RWPE1 (cell line): ENCODE data around the gene MPV17.
A peak's percentile ranks its signal among the peaks of the same experiment; 100 is the strongest.

Source experiments
- CTCF ChIA-PET: fragments of 350-600 bp; sonication (Branson Sonifier 250); formaldehyde crosslinking; extraction: SDS; loops from one replicate; lab custom pipeline; 2021; lab: Yijun Ruan, JAX
- POLR2A ChIA-PET: fragments of 400-600 bp; formaldehyde crosslinking; extraction: SDS; loops from one replicate; lab custom pipeline; 2020; ENCODE audit warnings: antibody characterized with exemption; ENCODE audit not compliant: low non-redundant PET; lab: Yijun Ruan, JAX
- DNase-seq: peaks from one replicate; pipeline ENCODE4 v3.0.0; 2012; ENCODE audit warnings: low spot score
- H3K27ac ChIP-seq: fragments of 450-650 bp; 2 replicates; pipeline ENCODE4 v1.5.1; 2017
- CTCF ChIP-seq: fragments of 450-650 bp; conservative IDR thresholded peaks from 2 replicates; pipeline ENCODE4 v1.5.1; 2017; ENCODE audit warnings: low read depth, mild to moderate bottlenecking

Gene MPV17

DNA sequence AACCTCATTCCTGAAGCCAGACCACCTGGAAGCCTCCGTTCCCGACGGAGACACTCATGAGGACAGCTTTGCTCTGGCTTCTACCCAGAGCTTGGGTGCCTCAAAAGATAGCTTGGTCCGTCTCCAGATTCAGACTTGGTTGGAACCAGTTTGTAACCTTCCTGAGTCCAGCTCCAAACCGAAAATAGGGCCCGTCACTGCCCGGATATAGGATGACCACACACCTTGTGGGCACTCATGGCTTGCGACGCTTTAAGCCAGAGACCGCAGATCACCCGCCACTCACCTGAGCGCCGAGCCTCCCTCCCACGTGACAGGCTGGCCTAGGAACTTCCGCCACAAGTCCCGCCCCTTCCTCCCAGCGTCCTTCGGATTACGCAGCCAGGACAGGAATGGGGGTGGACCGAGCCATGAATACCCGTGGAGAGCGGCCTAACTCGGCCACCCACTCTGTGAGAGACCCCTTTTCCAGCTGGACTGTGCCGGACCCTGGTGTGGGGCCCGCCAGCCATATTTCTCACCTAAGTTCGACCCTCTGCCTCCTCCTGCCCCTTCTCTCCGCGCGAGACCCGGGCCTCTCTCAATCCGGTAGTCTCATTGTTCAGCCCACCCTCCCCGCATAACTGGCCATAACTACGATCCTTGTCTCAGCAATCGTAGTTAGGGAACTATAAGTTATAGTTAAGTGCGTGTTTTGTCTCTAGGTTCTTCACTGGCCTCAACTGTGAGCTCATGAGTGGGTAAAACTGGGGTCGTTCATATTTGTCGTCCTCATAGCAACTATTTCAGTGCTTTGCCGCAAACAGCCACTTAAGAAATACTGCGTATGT lies at the start of gene MPV17:
Gene MPV17, minus strand, starts transcription at position 332 of the 830 bp plus-strand sequence. CDS start 580 bp downstream, outside the sequence.
- ChIA-PET CTCF (interaction anchor here (0.6 to 1.0 kb wide), 3 partner anchors 11 to 33 kb away, joined by 3 to 4 read pairs (median 3); no protein-coding TSS in a partner anchor), POLR2A (interaction anchor here (0.5 to 0.9 kb wide), 2 partner anchors 233 to 236 kb away, joined by 3 read pairs; no protein-coding TSS in a partner anchor)
- H3K27ac ChIP-seq, result peak within 1 kb of the TSS; percentile 85
- peak; percentile 97 for DNase-seq
- no peak for TF ChIP-seq CTCF

DNA sequence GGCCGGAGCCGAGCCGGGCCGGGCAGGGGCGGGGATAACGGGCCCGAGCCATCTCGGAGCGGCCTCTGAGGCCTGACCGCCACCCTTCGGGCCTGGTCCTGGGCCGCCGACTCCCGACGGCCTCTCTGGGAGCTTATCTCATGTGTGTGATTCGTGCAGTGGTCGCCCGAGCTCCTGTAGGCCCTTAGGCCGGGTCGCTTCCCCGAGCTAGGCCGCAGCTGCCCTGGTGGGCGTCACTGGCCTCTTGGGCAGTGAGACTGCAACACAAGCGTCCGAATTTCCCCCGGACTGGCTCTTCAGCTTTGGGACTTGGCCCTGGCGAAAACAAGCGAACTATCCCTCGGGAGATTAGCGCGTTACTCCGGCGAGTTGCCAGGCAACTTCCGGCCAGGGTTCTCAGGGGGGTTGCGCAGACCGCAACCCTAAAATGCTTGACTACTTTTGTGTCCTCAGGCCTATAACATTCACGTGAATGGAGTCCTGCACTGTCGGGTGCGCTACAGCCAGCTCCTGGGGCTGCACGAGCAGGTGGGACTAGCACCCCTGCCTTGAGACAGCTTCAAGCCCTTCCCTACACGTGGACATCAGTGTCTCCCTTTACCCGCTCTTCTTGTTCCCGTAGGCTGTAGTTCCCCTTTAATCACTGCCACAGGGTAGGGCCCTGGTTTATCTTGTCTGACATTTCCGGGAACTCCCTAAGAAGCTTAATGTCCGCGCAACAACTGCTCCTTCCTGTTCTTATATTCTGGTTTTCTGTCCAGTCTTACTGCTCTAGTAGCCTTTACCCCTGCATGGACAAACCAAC lies 48.1 kb upstream of the MPV17 start:
- POLR2A ChIA-PET, result interaction anchor here (0.6 kb wide), 1 partner anchor 25 kb away, joined by 4 read pairs; no protein-coding TSS in a partner anchor
- DNase-seq, result peak; percentile 26
- peak overlapping the region; percentile 85 for H3K27ac ChIP-seq

DNA sequence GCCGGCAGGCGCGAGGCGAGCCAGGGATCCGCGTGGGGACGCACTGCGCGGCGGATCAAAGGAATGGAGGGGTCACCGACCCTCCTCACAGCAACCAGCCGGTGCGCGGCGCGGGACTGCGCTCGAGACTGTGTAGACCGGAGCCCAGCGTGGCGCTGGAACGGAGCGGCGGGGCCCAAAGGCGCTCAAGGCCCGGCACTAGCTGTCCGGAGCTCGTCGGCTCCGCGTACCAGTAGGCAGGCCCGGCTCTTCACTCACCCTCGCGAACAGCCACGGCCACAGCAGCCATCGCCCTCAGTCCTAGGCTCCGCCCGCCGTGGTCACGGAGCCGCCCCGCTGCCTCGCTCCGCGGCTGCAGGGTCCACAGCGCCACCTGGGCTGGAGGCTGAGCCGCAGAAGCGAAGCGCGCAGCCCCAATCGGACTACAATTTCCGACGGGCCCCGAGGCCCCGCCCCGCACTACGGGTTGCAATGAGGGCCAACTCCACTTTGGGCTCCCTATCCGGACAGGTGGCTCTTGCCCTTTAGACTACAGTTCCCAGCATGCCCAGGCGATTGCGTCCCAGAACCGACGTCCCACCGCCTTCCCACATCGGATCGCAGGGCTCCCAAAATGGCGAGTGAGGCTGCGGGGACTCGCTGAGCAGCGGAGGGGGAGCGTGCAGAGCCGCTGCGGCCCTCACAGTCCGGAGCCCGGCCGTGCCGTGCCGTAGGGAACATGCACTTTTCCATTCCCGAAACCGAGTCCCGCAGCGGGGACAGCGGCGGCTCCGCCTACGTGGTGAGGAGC lies 47.3 kb upstream of the MPV17 start, which contains the start of the genes EIF2B4 and SNX17:
Gene EIF2B4, minus strand, starts transcription at position 313 of the 790 bp plus-strand sequence. Its CDS starts 24 bp downstream, at position 289.
Gene SNX17, plus strand, starts transcription at position 591 of the 790 bp plus-strand sequence. Its CDS starts 128 bp downstream, at position 719.
- POLR2A ChIA-PET, result interaction anchor here (0.7 kb wide), 1 partner anchor 10 kb away, joined by 3 read pairs; no protein-coding TSS in a partner anchor
- TF ChIP-seq CTCF, result peak; percentile 89
- DNase-seq, result peak; percentile 94
- peak within 1 kb of the TSS; percentile 85 for H3K27ac ChIP-seq
- CTCF ChIA-PET, result interaction anchor here (0.6 to 1.7 kb wide), 9 partner anchors 10 to 105 kb away, joined by 3 to 8 read pairs (median 3); partner anchors contain the start of gene GTF3C2

More for the DNA sequence above, 48.1 kb upstream of the MPV17 start:
- TF ChIP-seq CTCF, result no peak
- CTCF ChIA-PET, result interaction anchor here (0.8 to 0.9 kb wide), 2 partner anchors 15 to 50 kb away, joined by 3 to 4 read pairs; partner anchors contain the start of gene GTF3C2

GRCh38 chr2:27369471-27370025 lies 46.7 kb upstream of the MPV17 start:
- peak overlapping the region; percentile 85 for H3K27ac ChIP-seq
- peak; percentile 73 for DNase-seq
- CTCF ChIA-PET, result interaction anchor here (0.6 to 1.7 kb wide), 8 partner anchors 9 to 104 kb away, joined by 3 to 8 read pairs (median 3); partner anchors contain the start of gene GTF3C2
- POLR2A ChIA-PET, result interaction anchor here (0.7 kb wide), 1 partner anchor 9 kb away, joined by 3 read pairs; no protein-coding TSS in a partner anchor
- no peak for TF ChIP-seq CTCF

- ChIA-PET CTCF (interaction anchor here (1.1 kb wide), 1 partner anchor 38 kb away, joined by 3 read pairs; no protein-coding TSS in a partner anchor), POLR2A (no interaction called here)
- TF ChIP-seq CTCF, result no peak
- 0 out of 2 replicates have a peak overlapping the region, but pooled peaks have one; percentile 6 for H3K27ac ChIP-seq
- DNase-seq, result no peak
Observed at GRCh38 chr2:27363933-27364332, 41.0 kb upstream of the MPV17 start.
